Astrocyte (in vitro differentiated cells and primary cell): ENCODE results near the gene FHL3. TPM values are rescaled to one million over a fixed set of nuclear protein-coding genes. Genes with fewer than 3 reads are reported as not detected.
A peak's percentile ranks its signal among the peaks of the same experiment; 100 is the strongest.

ENCODE experiments used
- DNase-seq: peaks from one replicate; pipeline ENCODE4 v3.0.0-alpha.2; 2010; ENCODE audit warnings: low read depth
- FAIRE-seq: peaks from 2 replicates; lab custom pipeline; 2011; peaks lifted over from hg19 to GRCh38; lab: Jason Lieb, UNC
- H2AFZ ChIP-seq: 2 replicates; pipeline ENCODE4 v1.6.0; 2012; ENCODE audit warnings: low read depth, low read length, inconsistent platforms
- H3K27ac ChIP-seq: 2 replicates; pipeline ENCODE4 v1.5.1; 2011; ENCODE audit warnings: low read depth, low read length, inconsistent platforms
- H3K27me3 ChIP-seq: 2 replicates; pipeline ENCODE4 v1.6.0; 2011; ENCODE audit warnings: low read length, inconsistent platforms; ENCODE audit not compliant: insufficient read depth
- H3K36me3 ChIP-seq: 2 replicates; pipeline ENCODE4 v1.5.1; 2011; ENCODE audit warnings: low read length, inconsistent platforms; ENCODE audit not compliant: insufficient read depth
- H3K4me1 ChIP-seq: 2 replicates; pipeline ENCODE4 v1.5.1; 2011; ENCODE audit warnings: low read length, inconsistent platforms; ENCODE audit not compliant: insufficient read depth
- H3K4me2 ChIP-seq: 2 replicates; pipeline ENCODE4 v1.6.0; 2012; ENCODE audit warnings: low read length, inconsistent platforms
- H3K4me3 ChIP-seq: 2 replicates; pipeline ENCODE4 v1.5.1; 2011; ENCODE audit warnings: low read depth, mild to moderate bottlenecking, low read length, inconsistent platforms; ENCODE audit not compliant: insufficient read depth
- H3K79me2 ChIP-seq: 2 replicates; pipeline ENCODE4 v1.6.0; 2012; ENCODE audit warnings: mild to moderate bottlenecking, low read length, inconsistent platforms; ENCODE audit not compliant: insufficient read depth
- H3K9ac ChIP-seq: 2 replicates; pipeline ENCODE4 v1.6.0; 2012; ENCODE audit warnings: mild to moderate bottlenecking, low read length, inconsistent platforms
- H3K9me3 ChIP-seq: 2 replicates; pipeline ENCODE4 v1.5.1; 2012; ENCODE audit warnings: low read depth, mild to moderate bottlenecking, low read length, inconsistent platforms; ENCODE audit not compliant: insufficient read depth
- H4K20me1 ChIP-seq: 2 replicates; pipeline ENCODE4 v1.6.0; 2012; ENCODE audit warnings: low read length, inconsistent platforms; ENCODE audit not compliant: insufficient read depth
- H3K27ac Mint-ChIP-seq: one replicate; pipeline ENCODE4 v1.8.0; 2021; ENCODE audit warnings: mild to moderate bottlenecking, mixed read lengths; ENCODE audit not compliant: unreplicated experiment
- H3K27me3 Mint-ChIP-seq: one replicate; pipeline ENCODE4 v1.8.0; 2021; ENCODE audit warnings: low read depth, mixed read lengths; ENCODE audit not compliant: unreplicated experiment
- H3K36me3 Mint-ChIP-seq: one replicate; pipeline ENCODE4 v1.8.0; 2021; ENCODE audit warnings: low read depth, mixed read lengths; ENCODE audit not compliant: unreplicated experiment
- H3K4me1 Mint-ChIP-seq: one replicate; pipeline ENCODE4 v1.8.0; 2021; ENCODE audit warnings: low read depth, mixed read lengths; ENCODE audit not compliant: unreplicated experiment
- H3K4me3 Mint-ChIP-seq: one replicate; pipeline ENCODE4 v1.8.0; 2021; ENCODE audit warnings: mild to moderate bottlenecking, moderate library complexity, mixed read lengths; ENCODE audit not compliant: unreplicated experiment
- H3K9me3 Mint-ChIP-seq: one replicate; pipeline ENCODE4 v1.8.0; 2021; ENCODE audit warnings: mild to moderate bottlenecking, mixed read lengths; ENCODE audit not compliant: unreplicated experiment
- EZH2 ChIP-seq: IDR thresholded peaks from 2 replicates; pipeline ENCODE4 v1.6.1; 2012; ENCODE audit warnings: mild to moderate bottlenecking, low read length, inconsistent platforms; ENCODE audit not compliant: insufficient read depth
- total RNA-seq: library from RNA; stranded (reverse); gene quantifications from 2 replicates; pipeline ENCODE4 v1.2.1, GENCODE V29; 2021
- TF ChIP-seq, protein P1 (sequence below): IDR thresholded peaks from 2 replicates; pipeline ENCODE4 v1.5.1; 2011; ENCODE audit warnings: low read depth, mild to moderate bottlenecking, inconsistent platforms, low read length, moderate library complexity; ENCODE audit not compliant: insufficient read depth

FHL3 gene
- total RNA-seq, 1 donor from 2014 or later = 107 TPM

DNA sequence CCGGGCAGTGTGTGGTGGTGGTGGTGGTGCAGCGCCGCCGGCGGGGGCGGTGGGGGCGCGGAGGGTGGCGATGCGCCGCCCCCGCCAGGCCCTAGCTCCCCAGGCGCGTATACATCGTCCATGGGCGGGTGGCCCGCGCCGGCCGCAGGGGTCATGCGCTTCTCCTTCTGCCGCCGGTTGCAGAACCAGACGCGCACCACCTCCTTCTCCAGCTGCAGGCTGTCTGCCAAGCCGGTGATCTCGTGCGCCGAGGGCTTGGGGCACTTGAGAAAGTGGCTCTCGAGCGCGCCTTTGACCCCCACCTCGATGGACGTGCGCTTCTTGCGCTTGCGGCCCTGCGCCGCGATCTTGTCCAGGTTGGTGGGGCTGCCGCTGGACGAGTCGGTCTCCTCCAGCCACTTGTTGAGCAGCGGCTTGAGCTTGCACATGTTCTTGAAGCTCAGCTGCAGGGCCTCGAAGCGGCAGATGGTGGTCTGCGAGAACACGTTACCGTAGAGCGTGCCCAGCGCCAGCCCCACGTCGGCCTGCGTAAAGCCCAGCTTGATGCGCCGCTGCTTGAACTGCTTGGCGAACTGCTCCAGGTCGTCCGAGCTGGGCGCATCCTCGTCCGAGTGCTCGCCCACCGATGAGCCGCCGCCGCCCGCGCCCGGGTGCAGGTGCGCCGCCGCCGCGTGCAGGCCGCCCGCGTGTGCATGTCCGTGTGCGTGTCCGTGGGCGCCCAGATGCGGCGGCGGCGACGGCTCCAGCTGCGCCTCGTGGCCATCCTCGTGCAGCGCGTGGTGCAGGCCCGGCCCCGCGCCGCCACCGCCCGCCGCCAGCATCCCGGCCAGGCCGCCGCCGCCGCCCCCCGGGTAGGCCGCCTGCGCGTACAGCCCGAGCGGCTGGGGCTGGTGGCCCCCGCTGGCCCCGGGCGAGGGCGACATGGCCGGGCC lies 40.4 kb upstream of the FHL3 start:
- Histone ChIP-seq H2AFZ (peak overlapping the region; percentile 26), H3K36me3 (no peaks in the 10 kb centered on the region), H3K4me1 (peaks cover 12% of the 10 kb centered on the region), H3K27ac (no peak overlapping the region), H3K9ac (no peak overlapping the region), H3K4me2 (peak overlapping the region; percentile 84), H3K27me3 (peaks cover 35% of the 10 kb centered on the region), H4K20me1 (peaks cover 4% of the 10 kb centered on the region), H3K79me2 (no peaks in the 10 kb centered on the region), H3K4me3 (no peak overlapping the region), H3K9me3 (no peaks in the 10 kb centered on the region)
- TF ChIP-seq EZH2 = peak; percentile 99
- TF ChIP-seq, protein P1, sequence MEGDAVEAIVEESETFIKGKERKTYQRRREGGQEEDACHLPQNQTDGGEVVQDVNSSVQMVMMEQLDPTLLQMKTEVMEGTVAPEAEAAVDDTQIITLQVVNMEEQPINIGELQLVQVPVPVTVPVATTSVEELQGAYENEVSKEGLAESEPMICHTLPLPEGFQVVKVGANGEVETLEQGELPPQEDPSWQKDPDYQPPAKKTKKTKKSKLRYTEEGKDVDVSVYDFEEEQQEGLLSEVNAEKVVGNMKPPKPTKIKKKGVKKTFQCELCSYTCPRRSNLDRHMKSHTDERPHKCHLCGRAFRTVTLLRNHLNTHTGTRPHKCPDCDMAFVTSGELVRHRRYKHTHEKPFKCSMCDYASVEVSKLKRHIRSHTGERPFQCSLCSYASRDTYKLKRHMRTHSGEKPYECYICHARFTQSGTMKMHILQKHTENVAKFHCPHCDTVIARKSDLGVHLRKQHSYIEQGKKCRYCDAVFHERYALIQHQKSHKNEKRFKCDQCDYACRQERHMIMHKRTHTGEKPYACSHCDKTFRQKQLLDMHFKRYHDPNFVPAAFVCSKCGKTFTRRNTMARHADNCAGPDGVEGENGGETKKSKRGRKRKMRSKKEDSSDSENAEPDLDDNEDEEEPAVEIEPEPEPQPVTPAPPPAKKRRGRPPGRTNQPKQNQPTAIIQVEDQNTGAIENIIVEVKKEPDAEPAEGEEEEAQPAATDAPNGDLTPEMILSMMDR = no peak
- H3K4me3 Mint-ChIP-seq = peak overlapping the region; percentile 67
- H3K9me3 Mint-ChIP-seq = no peaks in the 10 kb centered on the region
- H3K36me3 Mint-ChIP-seq = peaks cover 4% of the 10 kb centered on the region
- DNase-seq = no peak
- H3K27ac Mint-ChIP-seq = no peak overlapping the region
- FAIRE-seq = no peak
- peaks cover 5% of the 10 kb centered on the region for H3K4me1 Mint-ChIP-seq
- H3K27me3 Mint-ChIP-seq = peaks cover 27% of the 10 kb centered on the region

DNA sequence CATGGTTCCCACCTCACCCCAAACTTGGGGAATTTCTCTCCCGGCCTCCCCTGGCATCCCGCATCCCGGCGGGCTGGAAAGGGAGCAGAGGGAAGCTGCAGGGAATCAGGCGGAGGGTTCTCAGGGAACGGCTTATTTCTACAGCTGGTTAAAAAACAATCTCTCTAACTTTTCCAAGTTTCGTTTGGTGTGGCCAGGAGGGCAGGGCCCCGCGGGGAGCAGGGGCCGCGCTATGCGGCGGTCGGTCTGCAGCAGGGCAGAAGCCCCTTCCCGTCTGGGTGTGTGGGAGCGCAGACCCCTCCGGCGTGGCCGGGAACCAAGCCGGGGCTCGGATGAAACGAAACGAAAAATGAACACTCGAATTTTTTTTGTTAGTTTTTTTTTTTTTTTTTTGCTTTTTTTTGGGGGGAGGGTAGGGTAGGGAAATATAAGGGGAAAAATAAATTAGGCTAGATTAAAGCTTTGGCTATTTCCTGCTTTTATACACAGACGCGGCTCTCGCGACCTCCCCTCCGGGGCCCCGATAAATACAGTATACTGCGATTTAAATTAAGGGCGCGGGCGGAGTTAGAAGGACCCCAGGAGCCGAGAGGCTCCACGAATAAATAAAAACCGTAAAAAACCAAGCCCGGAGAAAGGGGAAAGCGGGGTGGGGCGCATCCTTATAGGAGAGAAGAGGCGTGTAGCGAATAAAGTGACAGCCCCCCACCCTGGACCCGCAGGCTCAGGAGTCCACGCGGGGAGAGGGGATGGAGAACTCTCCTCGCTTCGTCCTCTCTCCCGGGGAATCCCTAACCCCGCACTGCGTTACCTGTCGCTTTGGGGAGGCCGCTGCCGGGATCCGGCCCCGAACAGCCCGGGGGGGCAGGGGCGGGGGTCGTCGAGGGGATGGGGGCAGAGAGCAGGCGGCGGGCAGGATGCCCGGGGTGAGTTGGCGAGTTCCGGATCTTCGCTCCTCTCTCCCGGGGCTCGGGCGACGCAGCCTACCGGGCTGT lies 39.2 kb upstream of the FHL3 start:
- H3K4me2 ChIP-seq = peak overlapping the region; percentile 84
- H3K79me2 ChIP-seq = no peaks in the 10 kb centered on the region
- H3K27me3 ChIP-seq = peaks cover 35% of the 10 kb centered on the region
- H3K36me3 ChIP-seq = no peaks in the 10 kb centered on the region
- Mint-ChIP-seq H3K27ac (peak overlapping the region; percentile 69), H3K4me3 (peak overlapping the region; percentile 92), H3K4me1 (peaks cover 8% of the 10 kb centered on the region), H3K36me3 (peaks cover 4% of the 10 kb centered on the region), H3K27me3 (peaks cover 27% of the 10 kb centered on the region), H3K9me3 (no peaks in the 10 kb centered on the region)
- FAIRE-seq (no peak), DNase-seq (no peak)
- H3K27ac ChIP-seq = no peak overlapping the region
- peak overlapping the region; percentile 61 for H3K4me3 ChIP-seq
- peak; percentile 86 for TF ChIP-seq EZH2
- TF ChIP-seq, protein P1 = no peak
- H2AFZ ChIP-seq = no peak overlapping the region
- H3K9me3 ChIP-seq = no peaks in the 10 kb centered on the region
- peaks cover 12% of the 10 kb centered on the region for H3K4me1 ChIP-seq
- H4K20me1 ChIP-seq = peaks cover 4% of the 10 kb centered on the region
- peak overlapping the region; percentile 48 for H3K9ac ChIP-seq
